HPDE6-E6E7 (cell line): ENCODE results near the gene PLCB3.

Experiments used
- DNase-seq: peaks from one replicate; pipeline ENCODE4 v3.0.0; 2011; ENCODE audit warnings: missing footprints; ENCODE audit errors: extremely low spot score

PLCB3 gene

GRCh38 chr11:64249563-64250414 is 1.5 kb upstream of the PLCB3 start:
- DNase-seq: no peak

GRCh38 chr11:64250415-64251015 is 815 bp upstream of the PLCB3 start:
- DNase-seq: no peak

- no peak for DNase-seq
These were observed 348 bp downstream of the PLCB3 start for GRCh38 chr11:64251753-64252002.

- no peak for DNase-seq
These were observed 908 bp downstream of the PLCB3 start for GRCh38 chr11:64252003-64252872.

- no peak for DNase-seq
These were observed 1.7 kb downstream of the PLCB3 start for GRCh38 chr11:64253043-64253442.

- no peak for DNase-seq
These were observed 2.2 kb downstream of the PLCB3 start for GRCh38 chr11:64253481-64253880.

GRCh38 chr11:64254326-64254725 is 3.0 kb downstream of the PLCB3 start:
- DNase-seq: no peak

GRCh38 chr11:64255135-64256128 is 4.1 kb downstream of the PLCB3 start:
- DNase-seq: no peak

GRCh38 chr11:64256300-64256699 is 5.0 kb downstream of the PLCB3 start:
- DNase-seq: no peak

GRCh38 chr11:64258356-64258755 is 7.0 kb downstream of the PLCB3 start:
- no peak for DNase-seq

GRCh38 chr11:64258946-64259532 is 7.7 kb downstream of the PLCB3 start:
- no peak for DNase-seq

- no peak for DNase-seq
These were observed 8.3 kb downstream of the PLCB3 start for GRCh38 chr11:64259533-64260067.

GRCh38 chr11:64260147-64260708 is 8.9 kb downstream of the PLCB3 start:
- DNase-seq: no peak

- no peak for DNase-seq
These were observed 10.3 kb downstream of the PLCB3 start for GRCh38 chr11:64261556-64262080.

- DNase-seq: no peak
These were observed 11.1 kb downstream of the PLCB3 start for GRCh38 chr11:64262271-64263002.

- DNase-seq: no peak
These were observed 12.0 kb downstream of the PLCB3 start for GRCh38 chr11:64263021-64263946.

GRCh38 chr11:64263947-64264317 is 12.6 kb downstream of the PLCB3 start:
- no peak for DNase-seq

GRCh38 chr11:64264371-64264852 is 13.1 kb downstream of the PLCB3 start:
- no peak for DNase-seq
